B cell (primary cell): ENCODE data around the gene CCNB1. TPM values are rescaled to one million over a fixed set of nuclear protein-coding genes. Genes with fewer than 3 reads are reported as not detected.

ENCODE experiments used
- ATAC-seq: fragments of 200-7000 bp; cut with Tn5 transposase; one replicate; pipeline ENCODE4 v1.10.0; 2021; ENCODE audit warnings: low read depth, mild to moderate bottlenecking, moderate number of reproducible peaks, moderate library complexity
- CTCF ChIA-PET: fragments of 350-600 bp; sonication (Branson Sonifier 250); formaldehyde crosslinking; loops from one replicate; lab custom pipeline; 2021; ENCODE audit warnings: antibody characterized with exemption, inconsistent platforms; lab: Charles Lee
- POLR2A ChIA-PET: fragments of 350-600 bp; sonication (Branson Sonifier 250); formaldehyde crosslinking; loops from one replicate; lab custom pipeline; 2021; ENCODE audit warnings: antibody characterized with exemption; lab: Charles Lee
- DNase-seq: peaks from one replicate; pipeline ENCODE4 v3.0.0; 2013
- H2AFZ ChIP-seq: 2 replicates; pipeline ENCODE4 v1.6.1; 2012; ENCODE audit warnings: mild to moderate bottlenecking, low read depth, low read length; ENCODE audit not compliant: insufficient read depth, poor library complexity, severe bottlenecking
- H3K27ac ChIP-seq, 2 donors: 1 replicate in 1 of 2; 2 replicates in 1 of 2; pipeline ENCODE4 v1.5.1; 2012 to 2013; ENCODE audit warnings: low read length in 2 of 2, mild to moderate bottlenecking in 2 of 2, moderate library complexity in 1 of 2
- H3K27me3 ChIP-seq, 4 experiments: fragments of 200-600 bp in 1 of 4; sonication (generic) in 1 of 4; replicated peaks in 1 of 4; 1 replicate in 2 of 4; 2 replicates in 2 of 4; pipeline versions ENCODE4 v1.6.1 to v1.7.0; 2013 to 2016; ENCODE audit warnings: low read length in 3 of 4, mild to moderate bottlenecking in 2 of 4, mixed read lengths in 1 of 4, moderate library complexity in 1 of 4; ENCODE audit not compliant: insufficient read depth in 4 of 4, control insufficient read depth in 3 of 4; ENCODE audit errors: control extremely low read depth in 1 of 4
- H3K36me3 ChIP-seq, 2 experiments: replicated peaks in 1 of 2; 1 replicate in 1 of 2; 2 replicates in 1 of 2; pipeline versions ENCODE4 v1.6.1 to v1.7.1; 2013; ENCODE audit warnings: low read length in 1 of 2; ENCODE audit not compliant: insufficient read depth in 2 of 2, control insufficient read depth in 1 of 2; ENCODE audit errors: control extremely low read depth in 1 of 2, extremely low read depth in 1 of 2
- H3K4me1 ChIP-seq, 2 donors: fragments of 200-600 bp in 1 of 2; sonication (generic) in 1 of 2; 1 replicate in 1 of 2; 2 replicates in 1 of 2; pipeline versions ENCODE4 v1.5.1 to v1.6.1; 2013 to 2017; ENCODE audit warnings: low read length in 2 of 2; ENCODE audit not compliant: control insufficient read depth in 2 of 2, insufficient read depth in 2 of 2
- H3K4me2 ChIP-seq: replicated peaks from 2 replicates; pipeline ENCODE3; 2012; ENCODE audit warnings: mild to moderate bottlenecking, low read depth, low read length; ENCODE audit not compliant: poor library complexity, severe bottlenecking
- H3K4me3 ChIP-seq, 5 experiments: fragments of 200-600 bp in 1 of 5; sonication (generic) in 1 of 5; 1 replicate in 3 of 5; 2 replicates in 2 of 5; pipeline versions ENCODE4 v1.5.1 to v1.7.0; 2011 to 2016; ENCODE audit warnings: low read length in 4 of 5, mild to moderate bottlenecking in 4 of 5, low read depth in 2 of 5, control low read depth in 1 of 5, moderate library complexity in 1 of 5; ENCODE audit not compliant: insufficient read depth in 1 of 5; ENCODE audit errors: control extremely low read depth in 1 of 5, extremely low read depth in 1 of 5
- H3K79me2 ChIP-seq: fragments of 200-600 bp; sonication (generic); one replicate; pipeline ENCODE4 v1.6.0; 2016; ENCODE audit warnings: low read length; ENCODE audit not compliant: control insufficient read depth, insufficient read depth
- H3K9ac ChIP-seq: fragments of 200-600 bp; sonication (generic); 2 replicates; pipeline ENCODE4 v1.6.1; 2017; ENCODE audit warnings: mild to moderate bottlenecking, low read length, moderate library complexity
- H3K9me3 ChIP-seq, 3 donors: one replicate each; pipeline versions ENCODE4 v1.6.1 to v1.7.1; 2013; ENCODE audit warnings: low read length in 2 of 3; ENCODE audit not compliant: control insufficient read depth in 2 of 3, insufficient read depth in 1 of 3; ENCODE audit errors: control extremely low read depth in 1 of 3
- H4K20me1 ChIP-seq: 2 replicates; pipeline ENCODE4 v1.6.0; 2012; ENCODE audit warnings: mild to moderate bottlenecking, low read length; ENCODE audit not compliant: insufficient read depth, control insufficient read depth, poor library complexity, severe bottlenecking
- H3K27ac Mint-ChIP-seq: one replicate; pipeline ENCODE4 v1.8.0; 2021; ENCODE audit warnings: mixed read lengths
- H3K27me3 Mint-ChIP-seq: one replicate; pipeline ENCODE4 v1.8.0; 2021; ENCODE audit warnings: mixed read lengths
- H3K4me1 Mint-ChIP-seq: one replicate; pipeline ENCODE4 v1.8.0; 2021; ENCODE audit warnings: mixed read lengths
- H3K4me3 Mint-ChIP-seq: one replicate; pipeline ENCODE4 v1.8.0; 2021; ENCODE audit warnings: mixed read lengths
- H3K9me3 Mint-ChIP-seq: one replicate; pipeline ENCODE4 v1.8.0; 2022; ENCODE audit warnings: mixed read lengths; ENCODE audit not compliant: insufficient read depth
- EZH2 ChIP-seq: IDR thresholded peaks from 2 replicates; pipeline ENCODE4 v1.6.1; 2012; ENCODE audit warnings: borderline replicate concordance, low read depth, mild to moderate bottlenecking, moderate library complexity, low read length; ENCODE audit not compliant: insufficient read depth, poor library complexity, severe bottlenecking
- WGBS: methylation state at CpG from one replicate; pipeline ENCODE4 v1.1.5; 2013; ENCODE audit warnings: missing lambda C conversion rate; ENCODE audit not compliant: insufficient coverage; 5-methylcytosine and 5-hydroxymethylcytosine counted together
- intact Hi-C: fragments of 100-400 bp; cut with micrococcal nuclease; formaldehyde crosslinking; loops from one replicate; pipeline ENCODE4 v1.10.0; 2022
- polyA plus RNA-seq: library from polyadenylated mRNA; depleted of rRNA; stranded (reverse); fragments of >200 nt; gene quantifications from 2 replicates; pipeline ENCODE4 v1.2.3, GENCODE V29; 2012
- total RNA-seq, 2 donors: library from RNA; stranded (reverse); fragments of 120-200 nt in 1 of 2; gene quantifications; 1 replicate in 1 of 2; 2 replicates in 1 of 2; pipeline versions ENCODE4 v1.2.3 to v1.2.4, GENCODE V29; 2013 to 2022
- TF ChIP-seq, protein P1 (sequence below): fragments of 200-600 bp; IDR thresholded peaks from one replicate; pipeline ENCODE4 v1.8.0; 2022; ENCODE audit warnings: antibody characterized with exemption, mild to moderate bottlenecking

The CCNB1 gene
- total and polyA plus RNA-seq, 2 donors (not counting 1 experiment from before 2014, with no cell fraction given): 2.7 to 8.6 TPM

- H3K9me3 Mint-ChIP-seq: no peaks in the 10 kb centered on the region
- CTCF ChIA-PET: no interaction called here
- no peak overlapping the region for H3K27ac ChIP-seq
- peaks cover 3 to 7% of the 10 kb centered on the region in 2 donors for H3K4me1 ChIP-seq
- TF ChIP-seq, protein P1, sequence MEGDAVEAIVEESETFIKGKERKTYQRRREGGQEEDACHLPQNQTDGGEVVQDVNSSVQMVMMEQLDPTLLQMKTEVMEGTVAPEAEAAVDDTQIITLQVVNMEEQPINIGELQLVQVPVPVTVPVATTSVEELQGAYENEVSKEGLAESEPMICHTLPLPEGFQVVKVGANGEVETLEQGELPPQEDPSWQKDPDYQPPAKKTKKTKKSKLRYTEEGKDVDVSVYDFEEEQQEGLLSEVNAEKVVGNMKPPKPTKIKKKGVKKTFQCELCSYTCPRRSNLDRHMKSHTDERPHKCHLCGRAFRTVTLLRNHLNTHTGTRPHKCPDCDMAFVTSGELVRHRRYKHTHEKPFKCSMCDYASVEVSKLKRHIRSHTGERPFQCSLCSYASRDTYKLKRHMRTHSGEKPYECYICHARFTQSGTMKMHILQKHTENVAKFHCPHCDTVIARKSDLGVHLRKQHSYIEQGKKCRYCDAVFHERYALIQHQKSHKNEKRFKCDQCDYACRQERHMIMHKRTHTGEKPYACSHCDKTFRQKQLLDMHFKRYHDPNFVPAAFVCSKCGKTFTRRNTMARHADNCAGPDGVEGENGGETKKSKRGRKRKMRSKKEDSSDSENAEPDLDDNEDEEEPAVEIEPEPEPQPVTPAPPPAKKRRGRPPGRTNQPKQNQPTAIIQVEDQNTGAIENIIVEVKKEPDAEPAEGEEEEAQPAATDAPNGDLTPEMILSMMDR: no peak
- no peak for TF ChIP-seq EZH2
- H3K27me3 ChIP-seq: no peaks in the 10 kb centered on the region
- H3K4me3 Mint-ChIP-seq: no peak overlapping the region
- POLR2A ChIA-PET: interaction anchor here (0.7 kb wide), 1 partner anchor 17 kb away, joined by 4 read pairs; no protein-coding TSS in a partner anchor
- H3K4me3 ChIP-seq: no peak overlapping the region
- intact Hi-C loops: no loop called here
- no CpG with 5 or more reads among the region's 1 CpG for WGBS
- H3K9me3 ChIP-seq: peaks cover 0 to 4% (median 0%) of the 10 kb centered on the region in 3 donors
- no peak overlapping the region for H3K4me2 ChIP-seq
- H3K27ac Mint-ChIP-seq: no peak overlapping the region
- H3K79me2 ChIP-seq: no peaks in the 10 kb centered on the region
- peaks cover 9% of the 10 kb centered on the region for H3K4me1 Mint-ChIP-seq
- no peaks in the 10 kb centered on the region for H4K20me1 ChIP-seq
- no peaks in the 10 kb centered on the region for H3K36me3 ChIP-seq
- no peaks in the 10 kb centered on the region for H3K27me3 Mint-ChIP-seq
- DNase-seq: no peak
- H3K9ac ChIP-seq: no peak overlapping the region
- H2AFZ ChIP-seq: no peak overlapping the region
- no peak for ATAC-seq
Measured at GRCh38 chr5:69184621-69185020, 17.7 kb downstream of the CCNB1 start.

DNA sequence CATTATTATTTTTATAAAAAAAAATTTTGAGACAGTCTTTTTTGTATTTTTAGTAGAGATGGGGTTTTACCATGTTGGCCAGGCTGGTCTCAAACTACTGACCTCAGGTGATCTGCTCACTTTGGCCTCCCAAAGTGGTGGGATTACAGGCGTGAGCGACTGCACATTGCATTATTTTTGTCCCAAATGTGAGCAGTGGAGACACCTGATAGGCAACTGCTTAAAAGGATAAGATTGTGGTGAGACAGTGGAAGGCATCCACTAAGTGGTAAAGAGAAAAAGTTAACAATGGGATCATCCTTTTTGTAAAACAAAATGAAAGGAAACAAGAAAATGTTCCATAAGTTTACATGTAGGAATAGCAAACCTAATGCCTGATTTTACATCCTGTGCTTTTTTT is 20.4 kb downstream of the CCNB1 start:
- H3K4me1 Mint-ChIP-seq: peaks cover 17% of the 10 kb centered on the region
- Histone ChIP-seq H4K20me1 (no peaks in the 10 kb centered on the region), H3K9me3 (peaks cover 0 to 2% (median 0%) of the 10 kb centered on the region in 3 donors), H3K9ac (no peak overlapping the region), H2AFZ (no peak overlapping the region), H3K36me3 (no peaks in the 10 kb centered on the region), H3K4me3 (no peak overlapping the region), H3K4me1 (peaks cover 9 to 14% of the 10 kb centered on the region in 2 donors), H3K27me3 (no peaks in the 10 kb centered on the region), H3K4me2 (no peak overlapping the region), H3K27ac (no peak overlapping the region), H3K79me2 (no peaks in the 10 kb centered on the region)
- no peak for ATAC-seq
- WGBS: 100% methylated on average over 2 of the region's 2 CpGs
- no peak overlapping the region for H3K27ac Mint-ChIP-seq
- POLR2A ChIA-PET: no interaction called here
- intact Hi-C loops: no loop called here
- CTCF ChIA-PET: no interaction called here
- no peak for DNase-seq
- H3K4me3 Mint-ChIP-seq: peak overlapping the region; percentile 54
- no peaks in the 10 kb centered on the region for H3K27me3 Mint-ChIP-seq
- no peaks in the 10 kb centered on the region for H3K9me3 Mint-ChIP-seq
- TF ChIP-seq EZH2: no peak
- TF ChIP-seq, protein P1: no peak
